Nephron (organoid): Measurements from ENCODE around the gene LDB2.

Experiments used
- H3K27ac Mint-ChIP-seq, 3 experiments: 2 replicates each; pipeline ENCODE4 v1.8.0; 2020; ENCODE audit warnings: mixed read lengths in 3 of 3, mild to moderate bottlenecking in 2 of 3, moderate library complexity in 1 of 3
- H3K27me3 Mint-ChIP-seq: 2 replicates; pipeline ENCODE4 v1.8.0; 2021; ENCODE audit warnings: low read depth, mild to moderate bottlenecking, moderate library complexity, mixed read lengths
- H3K36me3 Mint-ChIP-seq: 2 replicates; pipeline ENCODE4 v1.8.0; 2020; ENCODE audit warnings: low read depth, mixed read lengths
- H3K4me1 Mint-ChIP-seq: 2 replicates; pipeline ENCODE4 v1.8.0; 2020; ENCODE audit warnings: mixed read lengths
- H3K4me3 Mint-ChIP-seq, 3 experiments: 2 replicates each; pipeline ENCODE4 v1.8.0; 2020; ENCODE audit warnings: mild to moderate bottlenecking in 3 of 3, mixed read lengths in 3 of 3, moderate library complexity in 2 of 3
- H3K9me3 Mint-ChIP-seq: 2 replicates; pipeline ENCODE4 v1.8.0; 2020; ENCODE audit warnings: mixed read lengths
- TF ChIP-seq, protein P1 (sequence below), 3 experiments: fragments of 200-600 bp; sonication (generic); IDR thresholded peaks; one replicate each; pipeline ENCODE4 v1.5.0; 2021; ENCODE audit warnings: antibody characterized with exemption in 3 of 3; ENCODE audit not compliant: unreplicated experiment in 3 of 3

Gene LDB2

DNA sequence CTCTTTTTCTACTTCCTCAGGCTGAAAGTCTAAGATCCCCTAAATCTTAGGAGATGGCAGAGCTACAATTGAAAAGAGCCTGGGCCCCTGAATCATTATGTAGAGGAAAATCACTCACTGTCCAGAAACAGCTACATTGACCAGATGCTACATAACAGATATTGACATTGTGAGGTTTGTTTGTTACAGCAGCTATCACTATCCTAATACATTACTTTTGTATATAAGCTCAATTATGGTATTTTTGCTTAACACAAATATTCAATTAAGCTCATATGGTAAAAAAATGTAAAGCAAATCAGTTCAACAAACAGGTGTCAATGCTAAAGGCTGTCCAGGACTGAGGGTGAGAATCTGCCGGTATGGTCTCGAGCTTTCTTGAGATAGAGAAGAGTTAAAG is 89.4 kb downstream of the LDB2 start:
- Mint-ChIP-seq H3K27me3 (peaks cover 10% of the 10 kb centered on the region), H3K36me3 (peaks cover 61% of the 10 kb centered on the region), H3K27ac (no peak overlapping the region), H3K9me3 (peaks cover 8% of the 10 kb centered on the region), H3K4me3 (no peak overlapping the region), H3K4me1 (peaks cover 9% of the 10 kb centered on the region)
- TF ChIP-seq, protein P1, sequence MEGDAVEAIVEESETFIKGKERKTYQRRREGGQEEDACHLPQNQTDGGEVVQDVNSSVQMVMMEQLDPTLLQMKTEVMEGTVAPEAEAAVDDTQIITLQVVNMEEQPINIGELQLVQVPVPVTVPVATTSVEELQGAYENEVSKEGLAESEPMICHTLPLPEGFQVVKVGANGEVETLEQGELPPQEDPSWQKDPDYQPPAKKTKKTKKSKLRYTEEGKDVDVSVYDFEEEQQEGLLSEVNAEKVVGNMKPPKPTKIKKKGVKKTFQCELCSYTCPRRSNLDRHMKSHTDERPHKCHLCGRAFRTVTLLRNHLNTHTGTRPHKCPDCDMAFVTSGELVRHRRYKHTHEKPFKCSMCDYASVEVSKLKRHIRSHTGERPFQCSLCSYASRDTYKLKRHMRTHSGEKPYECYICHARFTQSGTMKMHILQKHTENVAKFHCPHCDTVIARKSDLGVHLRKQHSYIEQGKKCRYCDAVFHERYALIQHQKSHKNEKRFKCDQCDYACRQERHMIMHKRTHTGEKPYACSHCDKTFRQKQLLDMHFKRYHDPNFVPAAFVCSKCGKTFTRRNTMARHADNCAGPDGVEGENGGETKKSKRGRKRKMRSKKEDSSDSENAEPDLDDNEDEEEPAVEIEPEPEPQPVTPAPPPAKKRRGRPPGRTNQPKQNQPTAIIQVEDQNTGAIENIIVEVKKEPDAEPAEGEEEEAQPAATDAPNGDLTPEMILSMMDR (IDR thresholded peaks at IDR 0.05; ENCODE audit: unreplicated experiment in 3 of 3), result no peak

DNA sequence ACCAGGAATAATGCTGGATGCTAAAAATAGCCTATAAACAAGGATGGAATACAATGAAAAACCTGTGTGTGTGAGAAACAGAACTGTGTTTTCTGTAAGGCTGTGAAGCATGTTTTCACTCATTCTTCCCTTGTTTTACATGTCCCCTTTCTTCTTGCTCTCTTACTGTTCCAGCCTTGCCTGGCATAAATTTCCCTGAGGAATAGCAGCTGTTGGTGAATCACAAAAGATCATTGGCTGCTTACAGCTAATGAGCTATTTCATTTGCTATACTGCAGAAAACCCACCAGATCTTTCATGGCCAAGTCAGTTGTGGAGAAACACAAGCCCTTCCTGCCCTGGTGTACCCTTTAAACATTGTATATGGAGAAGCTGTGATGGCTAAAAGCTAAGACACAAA is 91.1 kb downstream of the LDB2 start:
- Mint-ChIP-seq H3K27ac (no peak overlapping the region), H3K4me1 (peaks cover 9% of the 10 kb centered on the region), H3K4me3 (no peak overlapping the region), H3K36me3 (peaks cover 66% of the 10 kb centered on the region), H3K27me3 (peaks cover 4% of the 10 kb centered on the region), H3K9me3 (peaks cover 8% of the 10 kb centered on the region)
- TF ChIP-seq, protein P1 (IDR thresholded peaks at IDR 0.05; ENCODE audit: unreplicated experiment in 3 of 3), result no peak

DNA sequence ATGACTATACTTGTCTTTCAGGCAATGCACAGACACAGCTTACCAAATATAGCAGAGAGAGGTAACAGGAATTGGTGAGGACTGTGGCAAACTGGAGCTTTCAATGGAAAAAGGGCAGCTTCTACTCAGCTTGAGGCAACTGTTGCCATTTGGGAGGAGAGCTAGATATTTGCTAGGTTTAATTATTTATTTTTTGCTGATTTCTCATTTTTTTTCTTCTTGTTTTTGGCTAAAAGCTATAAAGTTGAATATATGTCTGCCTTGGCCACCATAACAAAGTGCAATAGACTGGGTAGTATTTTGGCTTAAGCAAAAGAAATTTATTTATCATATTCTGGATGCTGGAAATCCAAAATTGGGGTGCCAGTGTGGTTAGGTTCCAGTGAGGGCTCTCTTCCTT is 93.9 kb downstream of the LDB2 start:
- H3K4me1 Mint-ChIP-seq, result peaks cover 9% of the 10 kb centered on the region

DNA sequence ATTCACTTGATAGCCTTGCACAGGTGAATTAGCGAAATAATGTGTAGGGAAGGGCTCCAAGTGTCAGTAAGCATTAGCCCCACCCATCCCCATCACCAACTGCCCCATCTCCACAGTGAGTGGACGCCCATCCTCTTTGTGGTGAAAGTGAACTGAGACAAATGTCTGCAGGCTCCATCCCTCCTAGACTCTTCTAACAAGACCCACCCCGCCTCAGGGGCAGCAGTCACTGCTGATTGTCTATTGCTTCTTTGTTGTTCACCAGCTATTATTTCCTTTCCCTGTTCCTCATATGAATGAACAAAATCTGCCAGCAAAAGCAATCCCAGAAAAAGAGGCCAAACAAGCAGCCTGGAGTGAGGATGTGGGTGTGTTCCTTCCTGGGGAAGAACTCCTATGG is 96.4 kb downstream of the LDB2 start:
- peaks cover 70% of the 10 kb centered on the region for H3K36me3 Mint-ChIP-seq

More for the DNA sequence above, 93.9 kb downstream of the LDB2 start:
- TF ChIP-seq, protein P1 (IDR thresholded peaks at IDR 0.05; ENCODE audit: unreplicated experiment in 3 of 3), result no peak
- H3K9me3 Mint-ChIP-seq, result peaks cover 1% of the 10 kb centered on the region
- H3K36me3 Mint-ChIP-seq, result peaks cover 77% of the 10 kb centered on the region
- H3K27me3 Mint-ChIP-seq, result peaks cover 4% of the 10 kb centered on the region
- H3K27ac Mint-ChIP-seq, result no peak overlapping the region
- no peak overlapping the region for H3K4me3 Mint-ChIP-seq

DNA sequence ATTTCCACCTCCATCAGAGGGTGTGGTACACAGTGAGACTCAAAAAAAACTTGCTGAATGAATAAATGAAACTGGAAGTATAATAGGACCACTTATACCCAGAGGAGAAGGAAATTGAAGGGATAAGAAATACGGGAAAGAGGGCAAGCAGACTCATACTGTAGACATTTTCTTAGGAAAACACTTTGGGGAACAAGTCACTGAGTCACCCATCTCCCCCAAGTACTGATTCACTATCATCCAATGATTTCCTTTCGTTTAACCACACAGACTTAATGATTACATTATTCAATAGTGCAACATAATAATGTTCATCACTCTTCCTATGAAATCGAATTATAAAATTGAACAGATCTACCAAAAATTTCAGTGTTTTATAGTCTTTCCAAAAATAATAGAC is 97.1 kb downstream of the LDB2 start:
- H3K27ac Mint-ChIP-seq, result no peak overlapping the region
- peaks cover 4% of the 10 kb centered on the region for H3K27me3 Mint-ChIP-seq
- TF ChIP-seq, protein P1 (IDR thresholded peaks at IDR 0.05; ENCODE audit: unreplicated experiment in 3 of 3), result no peak
- H3K4me3 Mint-ChIP-seq, result no peak overlapping the region
- peaks cover 74% of the 10 kb centered on the region for H3K36me3 Mint-ChIP-seq
- H3K9me3 Mint-ChIP-seq, result no peaks in the 10 kb centered on the region
- no peaks in the 10 kb centered on the region for H3K4me1 Mint-ChIP-seq

More for the DNA sequence above, 96.4 kb downstream of the LDB2 start:
- Mint-ChIP-seq H3K4me3 (no peak overlapping the region), H3K4me1 (no peaks in the 10 kb centered on the region), H3K27ac (no peak overlapping the region), H3K27me3 (peaks cover 4% of the 10 kb centered on the region), H3K9me3 (no peaks in the 10 kb centered on the region)
- TF ChIP-seq, protein P1 (IDR thresholded peaks at IDR 0.05; ENCODE audit: unreplicated experiment in 3 of 3), result no peak

DNA sequence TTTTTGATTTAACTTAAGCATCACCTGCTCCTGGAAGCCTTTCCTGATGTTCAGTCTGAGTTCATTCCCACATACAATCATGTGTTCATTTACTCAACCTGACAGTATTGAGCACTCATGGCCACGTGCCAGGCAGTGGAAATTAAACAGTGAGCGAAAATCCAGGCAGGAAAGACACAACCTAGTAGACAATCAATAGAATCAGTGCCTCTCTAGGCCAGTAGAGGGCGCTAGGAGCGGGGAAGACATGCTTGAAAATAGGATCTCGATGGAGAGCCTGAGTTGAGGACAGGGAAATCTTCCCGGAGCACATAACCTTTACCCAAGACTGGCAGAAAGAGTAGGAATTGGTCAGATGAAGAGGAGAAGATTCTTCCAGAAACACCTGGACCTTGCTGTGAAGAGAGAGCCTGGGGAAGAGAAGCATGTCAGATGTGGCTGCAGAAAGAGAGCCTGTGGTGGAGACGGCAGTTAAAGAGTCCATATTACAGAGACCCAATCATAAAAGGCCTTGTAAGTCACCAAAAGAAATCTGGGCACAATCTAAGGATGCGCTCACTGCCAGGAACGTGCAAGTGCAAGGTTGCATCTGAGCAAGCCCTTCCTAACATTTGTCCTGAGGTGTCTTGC is 103.5 kb downstream of the LDB2 start:
- Mint-ChIP-seq H3K4me1 (peaks cover 9% of the 10 kb centered on the region), H3K27me3 (no peaks in the 10 kb centered on the region), H3K9me3 (no peaks in the 10 kb centered on the region), H3K36me3 (peaks cover 28% of the 10 kb centered on the region), H3K27ac (peak overlapping the region; percentile 3 to 45 (median 4)), H3K4me3 (no peak overlapping the region)
- TF ChIP-seq, protein P1 (IDR thresholded peaks at IDR 0.05; ENCODE audit: unreplicated experiment in 3 of 3), result peak; percentile 62 to 75 (median 73)
